SK-N-MC (cell line): Measurements from ENCODE around the gene CARD11.
A peak's percentile ranks its signal among the peaks of the same experiment; 100 is the strongest.

ENCODE experiments used
- DNase-seq: peaks from one replicate; pipeline ENCODE4 v3.0.0-alpha.2; 2011; ENCODE audit warnings: low read depth, low spot score
- H3K27ac ChIP-seq: fragments of 200-600 bp; sonication (generic); 2 replicates; pipeline ENCODE4 v1.5.1; 2016; ENCODE audit warnings: mixed run types
- H3K36me3 ChIP-seq: fragments of 200-600 bp; sonication (generic); 2 replicates; pipeline ENCODE4 v1.6.1; 2017; ENCODE audit warnings: antibody characterized with exemption, low read length, mixed read lengths; ENCODE audit not compliant: insufficient read depth
- H3K4me3 ChIP-seq: fragments of 200-600 bp; sonication (generic); 2 replicates; pipeline ENCODE4 v1.5.1; 2016
- H3K9ac ChIP-seq: fragments of 200-600 bp; sonication (generic); 2 replicates; pipeline ENCODE4 v1.8.0; 2017; ENCODE audit warnings: mixed run types, mixed read lengths; ENCODE audit not compliant: insufficient read length
- H3K9me3 ChIP-seq: fragments of 200-600 bp; sonication (generic); 2 replicates; pipeline ENCODE4 v1.6.1; 2017; ENCODE audit warnings: low read depth, mild to moderate bottlenecking, antibody characterized with exemption, low read length, moderate library complexity, mixed read lengths
- EZH2 ChIP-seq: fragments of 200-600 bp; sonication (generic); IDR thresholded peaks from one replicate; pipeline ENCODE4 v1.6.1; 2017; ENCODE audit warnings: antibody characterized with exemption
- FOXP2 ChIP-seq: optimal IDR thresholded peaks from 2 replicates; pipeline ENCODE3; 2011; ENCODE audit warnings: mild to moderate bottlenecking, moderate library complexity; ENCODE audit not compliant: insufficient read depth; ENCODE audit errors: extremely low read length, control extremely low read depth
- POLR2AphosphoS5 ChIP-seq: IDR thresholded peaks from 2 replicates; pipeline ENCODE4 v1.6.1; 2012; ENCODE audit warnings: mild to moderate bottlenecking, low read depth, low read length, borderline replicate concordance

CARD11 gene

DNA sequence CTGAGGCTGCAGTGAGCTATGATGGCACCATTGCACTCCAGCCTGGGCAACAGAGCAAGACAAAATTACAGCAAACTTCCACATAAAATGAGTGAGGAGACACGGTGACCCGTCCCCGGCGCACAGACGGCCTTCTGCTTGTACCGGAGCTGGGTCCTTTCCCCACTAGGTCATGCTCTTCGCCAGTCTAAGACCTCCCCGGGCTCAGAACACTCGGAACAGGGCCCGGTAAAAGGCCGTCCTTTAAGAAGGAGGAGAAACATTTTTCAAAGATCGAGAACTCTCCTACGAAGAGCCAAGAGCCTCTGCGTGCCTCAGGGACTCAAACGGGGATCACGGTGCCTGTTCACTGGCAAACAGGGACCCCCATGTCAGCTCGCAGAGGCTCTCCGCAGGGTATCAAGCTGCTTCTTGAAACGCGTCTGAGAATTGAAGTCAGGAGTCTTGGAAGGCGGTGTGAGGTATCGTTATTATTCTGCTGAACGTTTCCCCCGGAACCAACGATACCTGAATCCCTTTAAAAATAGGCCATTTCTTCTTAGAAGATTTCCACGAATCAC is 9.0 kb downstream of the CARD11 start:
- H3K9ac ChIP-seq = no peak overlapping the region
- TF ChIP-seq EZH2 = no peak
- TF ChIP-seq POLR2AphosphoS5 = no peak
- no peak for TF ChIP-seq FOXP2
- no peak overlapping the region for H3K4me3 ChIP-seq
- no peak overlapping the region for H3K27ac ChIP-seq
- no peaks in the 10 kb centered on the region for H3K9me3 ChIP-seq
- H3K36me3 ChIP-seq = no peaks in the 10 kb centered on the region
- DNase-seq = no peak

DNA sequence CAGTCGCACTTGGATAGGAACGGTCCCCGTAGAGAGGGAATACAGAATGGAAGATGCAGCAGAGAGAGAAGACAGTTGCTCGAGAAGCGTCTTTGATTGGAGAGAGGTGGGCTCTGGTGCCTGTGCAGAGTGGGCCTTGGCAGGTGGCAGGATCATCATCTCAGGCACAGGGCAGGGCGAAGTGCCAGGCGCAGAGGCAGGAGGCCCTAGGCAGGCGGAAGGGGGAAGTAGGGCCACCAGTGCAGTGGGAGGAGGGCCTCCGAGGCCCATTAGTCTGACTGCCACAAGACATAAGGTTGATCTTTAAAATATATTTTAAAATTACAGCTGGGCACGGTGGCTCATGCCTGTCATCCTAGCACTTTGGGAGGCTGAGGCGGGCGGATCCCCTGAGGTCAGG is 10.1 kb downstream of the CARD11 start:
- no peak for DNase-seq
- Histone ChIP-seq H3K9me3 (no peaks in the 10 kb centered on the region), H3K9ac (no peak overlapping the region)

DNA sequence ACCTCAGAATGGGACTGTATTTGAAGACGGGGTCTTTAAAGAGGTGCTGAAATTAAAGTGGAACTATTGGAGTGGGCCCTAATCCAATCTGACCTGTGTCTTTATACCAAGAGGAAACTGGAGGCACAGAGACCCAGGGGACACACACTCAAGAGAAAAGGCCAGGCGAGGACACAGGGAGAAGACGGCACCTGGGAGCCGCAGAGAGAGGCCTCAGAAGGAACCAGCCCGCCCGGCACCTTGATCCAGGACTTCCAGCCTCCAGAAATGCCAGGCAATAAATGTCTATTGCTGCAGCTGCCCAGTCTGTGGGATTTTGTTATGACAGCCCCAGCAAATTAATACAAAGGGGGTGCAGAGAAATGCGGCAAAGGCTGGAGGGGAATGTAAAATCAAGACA is 10.5 kb downstream of the CARD11 start:
- Histone ChIP-seq H3K36me3 (no peaks in the 10 kb centered on the region), H3K4me3 (no peak overlapping the region), H3K27ac (no peak overlapping the region), H3K9me3 (no peaks in the 10 kb centered on the region), H3K9ac (no peak overlapping the region)
- TF ChIP-seq POLR2AphosphoS5 (no peak), FOXP2 (no peak), EZH2 (no peak)
- DNase-seq = no peak

More for the DNA sequence above, 10.1 kb downstream of the CARD11 start:
- H3K27ac ChIP-seq = no peak overlapping the region
- no peak for TF ChIP-seq EZH2
- H3K36me3 ChIP-seq = no peaks in the 10 kb centered on the region
- H3K4me3 ChIP-seq = no peak overlapping the region

DNA sequence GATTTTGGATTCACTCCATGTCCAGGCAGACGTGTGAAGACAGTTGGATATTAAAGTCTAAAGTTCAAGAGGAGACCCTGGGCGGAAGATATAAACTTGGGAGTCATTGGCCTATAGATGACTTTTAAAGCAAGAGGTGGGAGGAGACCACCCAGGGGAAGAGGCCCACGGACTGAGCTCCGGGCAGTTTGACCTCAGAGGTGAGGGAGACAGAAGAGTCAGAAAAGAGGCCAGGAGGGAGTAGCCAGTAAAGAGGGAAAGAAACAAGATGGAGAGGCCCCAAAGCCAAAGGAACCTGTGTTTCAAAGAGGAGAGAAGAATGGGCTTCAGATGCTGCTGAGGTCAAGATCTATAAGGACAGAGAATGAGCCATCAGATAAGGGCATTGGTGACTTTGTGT is 11.4 kb downstream of the CARD11 start:
- H3K9me3 ChIP-seq = no peaks in the 10 kb centered on the region
- DNase-seq = no peak
- no peak overlapping the region for H3K27ac ChIP-seq
- H3K36me3 ChIP-seq = no peaks in the 10 kb centered on the region
- TF ChIP-seq EZH2 = no peak
- TF ChIP-seq FOXP2 = no peak
- TF ChIP-seq POLR2AphosphoS5 = no peak
- no peak overlapping the region for H3K4me3 ChIP-seq
- H3K9ac ChIP-seq = no peak overlapping the region

DNA sequence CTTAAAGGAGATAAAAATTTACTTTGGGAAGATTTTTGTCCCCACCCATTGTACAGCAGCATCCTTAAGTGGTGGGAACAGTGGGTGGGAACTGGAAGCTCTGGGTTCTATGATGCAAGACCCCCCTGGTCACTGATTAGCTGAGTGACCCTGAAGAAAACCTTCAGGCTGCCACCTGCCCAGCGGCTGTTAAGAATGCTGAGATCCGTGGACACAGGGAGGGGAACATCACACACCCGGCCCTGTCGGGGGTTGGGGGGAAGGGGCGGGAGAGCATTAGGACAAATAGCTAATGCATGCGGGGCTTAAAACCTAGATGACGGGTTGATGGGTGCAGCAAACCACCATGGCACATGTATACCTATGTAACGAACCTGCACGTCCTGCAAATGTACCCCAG is 14.5 kb downstream of the CARD11 start:
- 0 out of 2 replicates have a peak, but pooled peaks cover 3% of the 10 kb centered on the region for H3K36me3 ChIP-seq

DNA sequence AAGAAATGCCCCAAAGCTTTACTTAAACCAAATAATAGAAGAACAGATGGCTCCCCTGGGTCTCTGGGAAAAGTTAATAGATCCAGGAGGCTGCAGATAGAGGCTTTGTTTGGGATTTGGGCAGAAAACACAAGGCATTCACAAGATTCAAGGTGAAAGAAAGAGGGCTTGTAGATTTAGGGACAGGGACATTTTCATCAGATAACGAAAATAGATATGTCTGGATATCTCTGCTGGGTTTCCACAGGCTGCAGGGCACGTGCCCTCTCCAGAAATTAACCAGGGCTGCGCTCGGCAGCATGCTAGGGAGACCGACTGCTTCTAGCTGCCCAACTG is 14.9 kb downstream of the CARD11 start:
- Histone ChIP-seq H3K36me3 (0 out of 2 replicates have a peak, but pooled peaks cover 3% of the 10 kb centered on the region), H3K9ac (peak overlapping the region; percentile 46), H3K4me3 (peak overlapping the region; percentile 3; the same call in 1 of the 2 replicates), H3K27ac (peak overlapping the region; percentile 86), H3K9me3 (peaks cover 3% of the 10 kb centered on the region; the same call in 1 of the 2 replicates)
- TF ChIP-seq POLR2AphosphoS5 (no peak), FOXP2 (no peak), EZH2 (no peak)
- no peak for DNase-seq

More for the DNA sequence above, 14.5 kb downstream of the CARD11 start:
- Histone ChIP-seq H3K27ac (peak overlapping the region; percentile 86), H3K4me3 (no peak overlapping the region), H3K9me3 (peaks cover 3% of the 10 kb centered on the region; the same call in 1 of the 2 replicates), H3K9ac (peak overlapping the region; percentile 46)
- TF ChIP-seq FOXP2 (no peak), EZH2 (no peak), POLR2AphosphoS5 (no peak)
- no peak for DNase-seq

DNA sequence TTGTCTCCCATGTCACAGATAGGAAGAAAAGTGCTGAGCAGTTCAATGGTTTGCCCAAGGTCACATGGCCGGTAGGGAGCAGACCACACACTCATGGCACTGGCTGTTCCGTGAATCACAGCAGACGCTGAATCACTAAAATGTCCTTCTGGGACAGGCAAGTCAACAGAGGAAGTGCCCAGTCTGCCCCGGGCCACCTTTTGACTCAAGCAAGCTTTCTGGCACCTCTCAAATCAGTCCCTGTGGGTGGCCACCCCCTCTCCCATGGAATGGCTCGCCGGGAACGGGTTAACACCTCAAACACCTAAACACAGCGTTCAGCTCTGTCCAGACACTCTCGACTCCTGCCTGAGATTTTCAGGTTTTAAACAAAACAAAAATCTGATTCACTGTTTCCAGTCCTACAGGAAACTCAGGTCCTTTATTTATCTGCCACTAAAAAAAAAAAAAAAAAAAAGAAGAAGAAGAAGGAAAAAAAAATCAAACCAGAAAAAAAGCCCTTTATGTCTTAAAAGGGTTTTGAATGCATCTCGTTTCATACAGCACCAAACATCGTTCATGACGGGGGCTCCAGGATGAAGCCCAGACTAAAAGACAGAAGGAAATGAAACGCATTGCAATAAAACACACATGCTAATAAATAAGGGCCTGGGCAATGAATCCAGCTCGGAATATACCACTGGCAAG is 15.5 kb downstream of the CARD11 start:
- DNase-seq = no peak
- H3K36me3 ChIP-seq = 0 out of 2 replicates have a peak, but pooled peaks cover 3% of the 10 kb centered on the region
- H3K4me3 ChIP-seq = peak overlapping the region; percentile 3; the same call in 1 of the 2 replicates
- H3K27ac ChIP-seq = peak overlapping the region; percentile 86
- no peak for TF ChIP-seq EZH2
- TF ChIP-seq POLR2AphosphoS5 = no peak
- TF ChIP-seq FOXP2 = no peak
- peak overlapping the region; percentile 46 for H3K9ac ChIP-seq
- H3K9me3 ChIP-seq = peaks cover 3% of the 10 kb centered on the region; the same call in 1 of the 2 replicates

DNA sequence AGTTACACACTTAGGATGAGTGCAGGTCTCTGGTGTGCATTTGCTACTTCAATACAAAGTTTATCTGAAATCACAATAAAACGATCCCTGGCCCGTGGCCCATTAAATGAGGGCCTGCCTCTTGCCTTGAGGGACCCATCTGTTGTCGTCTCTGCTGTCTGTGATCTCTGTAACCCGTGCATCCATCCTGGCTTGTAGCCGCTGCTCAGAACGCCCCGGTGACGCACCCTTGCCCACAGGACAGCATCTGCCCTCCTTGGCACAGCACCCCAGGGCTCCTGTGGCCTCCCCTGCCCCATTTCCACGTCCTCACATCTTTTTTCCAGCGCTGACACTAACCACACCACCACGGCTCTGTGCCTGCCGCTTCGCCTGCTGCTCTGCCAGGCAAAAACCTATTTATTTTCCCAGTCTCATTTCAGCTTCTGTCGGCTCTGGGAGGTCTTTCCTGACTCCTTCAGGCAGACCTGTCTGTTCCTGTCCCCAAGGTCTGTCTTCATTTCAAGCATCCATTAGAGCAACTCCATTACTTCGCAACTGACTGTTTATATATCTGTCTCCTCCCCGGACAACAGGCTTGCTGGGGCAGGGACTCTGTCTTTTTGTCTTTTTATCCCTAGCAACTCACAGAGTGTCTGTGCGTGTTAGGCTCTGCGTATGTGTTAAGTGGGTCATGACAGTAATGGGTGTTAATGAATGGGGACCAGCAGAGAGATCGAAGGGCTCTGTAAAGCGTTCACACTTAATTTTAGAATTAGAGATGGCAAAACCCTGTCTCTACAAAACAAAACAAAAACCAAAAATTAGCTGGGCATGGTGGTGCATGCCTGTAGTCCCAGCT is 16.4 kb downstream of the CARD11 start:
- DNase-seq = no peak
- Histone ChIP-seq H3K9me3 (peaks cover 3% of the 10 kb centered on the region; the same call in 1 of the 2 replicates), H3K4me3 (no peak overlapping the region), H3K36me3 (0 out of 2 replicates have a peak, but pooled peaks cover 3% of the 10 kb centered on the region), H3K27ac (no peak overlapping the region), H3K9ac (no peak overlapping the region)
- no peak for TF ChIP-seq EZH2
- TF ChIP-seq POLR2AphosphoS5 = no peak

DNA sequence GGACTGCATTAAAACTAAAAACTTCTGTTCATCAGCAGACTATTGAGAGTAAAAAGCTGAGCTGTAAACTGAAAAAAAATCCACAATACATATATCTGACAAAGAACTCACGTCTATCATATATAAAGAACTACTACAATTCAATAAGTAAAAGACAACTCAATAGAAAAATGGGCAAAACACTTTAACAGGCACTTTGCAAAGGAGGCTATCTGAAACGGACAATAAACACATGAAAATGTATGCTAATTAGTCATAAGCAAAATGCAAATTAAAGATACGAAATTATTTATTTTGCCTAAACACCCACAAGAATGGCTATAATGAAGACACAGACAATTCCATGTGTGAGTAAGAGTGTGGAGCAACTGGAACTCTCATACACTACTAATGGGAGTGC is 18.1 kb downstream of the CARD11 start:
- TF ChIP-seq POLR2AphosphoS5 = no peak
- no peak for TF ChIP-seq EZH2
- no peak for TF ChIP-seq FOXP2
- Histone ChIP-seq H3K9me3 (peaks cover 7% of the 10 kb centered on the region; the same call in 1 of the 2 replicates), H3K4me3 (no peak overlapping the region), H3K9ac (no peak overlapping the region), H3K27ac (no peak overlapping the region), H3K36me3 (peaks cover 3% of the 10 kb centered on the region; the same call in 1 of the 2 replicates)
- no peak for DNase-seq
